Neural progenitor cell (in vitro differentiated cells): Measurements from ENCODE around the gene ADCY1.

Experiments
- EZH2phosphoT487 ChIP-seq: fragments of 200-600 bp; sonication (generic); IDR thresholded peaks from 2 replicates; pipeline ENCODE4 v1.6.1; 2017; ENCODE audit warnings: antibody characterized with exemption
- TF ChIP-seq, protein P1 (sequence below): fragments of 200-600 bp; sonication (generic); IDR thresholded peaks from 2 replicates; pipeline ENCODE4 v1.5.1; 2017; ENCODE audit warnings: antibody characterized with exemption, mild to moderate bottlenecking

GRCh38 chr7:45697576-45698136 is 123.5 kb downstream of the ADCY1 start:
- TF ChIP-seq, protein P1, sequence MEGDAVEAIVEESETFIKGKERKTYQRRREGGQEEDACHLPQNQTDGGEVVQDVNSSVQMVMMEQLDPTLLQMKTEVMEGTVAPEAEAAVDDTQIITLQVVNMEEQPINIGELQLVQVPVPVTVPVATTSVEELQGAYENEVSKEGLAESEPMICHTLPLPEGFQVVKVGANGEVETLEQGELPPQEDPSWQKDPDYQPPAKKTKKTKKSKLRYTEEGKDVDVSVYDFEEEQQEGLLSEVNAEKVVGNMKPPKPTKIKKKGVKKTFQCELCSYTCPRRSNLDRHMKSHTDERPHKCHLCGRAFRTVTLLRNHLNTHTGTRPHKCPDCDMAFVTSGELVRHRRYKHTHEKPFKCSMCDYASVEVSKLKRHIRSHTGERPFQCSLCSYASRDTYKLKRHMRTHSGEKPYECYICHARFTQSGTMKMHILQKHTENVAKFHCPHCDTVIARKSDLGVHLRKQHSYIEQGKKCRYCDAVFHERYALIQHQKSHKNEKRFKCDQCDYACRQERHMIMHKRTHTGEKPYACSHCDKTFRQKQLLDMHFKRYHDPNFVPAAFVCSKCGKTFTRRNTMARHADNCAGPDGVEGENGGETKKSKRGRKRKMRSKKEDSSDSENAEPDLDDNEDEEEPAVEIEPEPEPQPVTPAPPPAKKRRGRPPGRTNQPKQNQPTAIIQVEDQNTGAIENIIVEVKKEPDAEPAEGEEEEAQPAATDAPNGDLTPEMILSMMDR = no peak
- no peak for TF ChIP-seq EZH2phosphoT487
